Endometrium (tissue), 2 donors: ENCODE measurements around the gene OR11G2.
"Not testable (repeated sequence)": the region's sequence is repeated elsewhere in the genome, so short reads cannot be mapped to it uniquely, and the experiment has no call there.

Experiments
- FAIRE-seq: peaks from 2 replicates; lab custom pipeline; 2012; peaks lifted over from hg19 to GRCh38; lab: Jason Lieb, UNC
- donor health status: control.
- donor health status: control.

The OR11G2 gene

DNA sequence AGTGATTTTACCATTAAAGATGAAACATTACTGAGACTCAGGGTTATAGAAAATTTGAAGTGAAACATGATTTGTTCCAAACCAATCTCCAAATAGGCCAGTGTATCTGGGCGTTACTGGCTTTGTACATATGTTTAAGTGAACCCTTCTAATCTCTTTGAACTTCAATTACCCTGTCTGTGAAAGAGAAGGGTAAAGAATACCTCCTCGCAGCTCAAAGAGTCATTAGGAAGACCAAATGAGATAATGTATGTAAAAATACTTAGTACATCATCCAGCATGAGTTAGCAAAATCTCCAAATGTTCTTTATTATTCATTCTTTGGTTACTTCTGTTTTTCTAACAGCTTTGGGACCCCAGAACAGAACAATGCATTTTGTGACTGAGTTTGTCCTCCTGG is 32.7 kb downstream of the OR11G2 start, which contains the start of gene OR11H6:
Gene OR11H6 (plus strand): TSS at position 301 of the 400 bp plus-strand sequence. CDS start 0 bp downstream, at position 301.
- FAIRE-seq = no peak

DNA sequence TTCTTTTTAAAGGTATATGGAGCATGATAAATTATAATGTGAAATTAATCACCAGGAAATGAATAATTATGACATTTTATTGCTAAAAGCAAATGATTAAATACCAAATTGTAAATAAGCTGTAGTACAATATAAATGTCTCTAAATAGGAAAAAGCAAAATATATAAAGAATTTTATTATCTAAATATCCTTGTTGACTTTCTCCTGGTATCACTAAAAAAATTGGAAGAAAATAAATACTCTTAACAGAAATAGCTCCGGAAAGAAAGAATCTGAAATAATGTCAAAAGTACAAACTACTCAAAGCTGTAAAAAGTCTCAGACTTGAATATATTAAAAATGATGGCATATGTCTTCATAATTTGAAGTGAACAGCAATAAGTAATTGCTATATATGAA is 38.0 kb downstream of the OR11G2 start, which contains the start of gene OR11H7:
Gene OR11H7 (plus strand): TSS at position 301 of the 400 bp plus-strand sequence.
- FAIRE-seq = no peak

DNA sequence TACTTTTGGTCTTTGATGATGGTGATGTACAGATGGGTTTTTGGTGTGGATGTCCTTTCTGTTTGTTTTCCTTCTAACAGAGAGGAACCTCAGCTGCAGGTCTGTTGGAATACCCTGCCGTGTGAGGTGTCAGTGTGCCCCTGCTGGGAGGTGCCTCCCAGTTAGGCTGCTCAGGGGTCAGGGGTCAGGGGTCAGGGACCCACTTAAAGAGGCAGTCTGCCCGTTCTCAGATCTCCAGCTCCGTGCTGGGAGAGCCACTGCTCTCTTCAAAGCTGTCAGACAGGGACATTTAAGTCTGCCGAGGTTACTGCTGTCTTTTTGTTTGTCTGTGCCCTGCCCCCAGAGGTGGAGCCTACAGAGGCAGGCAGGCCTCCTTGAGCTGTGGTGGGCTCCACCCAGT is 44.7 kb downstream of the OR11G2 start:
- FAIRE-seq = not testable (repeated sequence)

DNA sequence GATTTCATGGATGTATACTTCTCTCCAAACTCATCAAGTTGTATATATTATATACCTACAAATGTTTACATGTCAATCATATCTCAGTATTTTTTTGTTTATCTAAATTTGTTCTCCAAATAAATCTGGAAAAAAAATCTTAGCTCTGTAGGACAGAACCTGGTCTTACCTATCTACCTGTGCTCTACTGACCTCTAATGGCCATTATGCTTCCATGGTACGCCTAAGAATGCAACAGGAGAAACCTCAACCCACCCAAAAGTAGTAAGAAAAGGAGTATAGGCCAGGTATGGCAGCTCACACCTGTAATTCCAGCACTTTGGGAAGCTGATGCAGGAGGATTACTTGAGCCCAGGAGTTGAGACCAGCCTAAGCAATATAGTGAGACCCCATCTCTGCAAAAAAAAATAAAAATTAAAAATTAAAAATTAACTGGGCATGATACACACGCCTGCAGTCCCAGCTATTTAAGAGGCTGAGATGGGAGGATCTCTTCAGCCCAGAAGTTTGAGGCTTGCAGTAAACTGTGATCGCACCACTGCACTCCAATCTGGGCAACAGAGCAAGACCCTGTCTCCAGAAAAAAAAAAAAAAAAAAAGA is 57.0 kb downstream of the OR11G2 start:
- no peak for FAIRE-seq
